ENCODE results near the gene RPS17. TPM values are rescaled to one million over a fixed set of nuclear protein-coding genes. Genes with fewer than 3 reads are reported as not detected.

RPS17 gene
- 1,281 TPM for total RNA-seq
- long read RNA-seq, transcript RPS17-210 (5 exons, 488 nt), result major isoform, 98 of 108 reads
- long read RNA-seq, partial matches to known transcripts, result 3 of 108 reads
- long read RNA-seq, other reads (novel, unspliced or antisense), result 1 of 108 reads

DNA sequence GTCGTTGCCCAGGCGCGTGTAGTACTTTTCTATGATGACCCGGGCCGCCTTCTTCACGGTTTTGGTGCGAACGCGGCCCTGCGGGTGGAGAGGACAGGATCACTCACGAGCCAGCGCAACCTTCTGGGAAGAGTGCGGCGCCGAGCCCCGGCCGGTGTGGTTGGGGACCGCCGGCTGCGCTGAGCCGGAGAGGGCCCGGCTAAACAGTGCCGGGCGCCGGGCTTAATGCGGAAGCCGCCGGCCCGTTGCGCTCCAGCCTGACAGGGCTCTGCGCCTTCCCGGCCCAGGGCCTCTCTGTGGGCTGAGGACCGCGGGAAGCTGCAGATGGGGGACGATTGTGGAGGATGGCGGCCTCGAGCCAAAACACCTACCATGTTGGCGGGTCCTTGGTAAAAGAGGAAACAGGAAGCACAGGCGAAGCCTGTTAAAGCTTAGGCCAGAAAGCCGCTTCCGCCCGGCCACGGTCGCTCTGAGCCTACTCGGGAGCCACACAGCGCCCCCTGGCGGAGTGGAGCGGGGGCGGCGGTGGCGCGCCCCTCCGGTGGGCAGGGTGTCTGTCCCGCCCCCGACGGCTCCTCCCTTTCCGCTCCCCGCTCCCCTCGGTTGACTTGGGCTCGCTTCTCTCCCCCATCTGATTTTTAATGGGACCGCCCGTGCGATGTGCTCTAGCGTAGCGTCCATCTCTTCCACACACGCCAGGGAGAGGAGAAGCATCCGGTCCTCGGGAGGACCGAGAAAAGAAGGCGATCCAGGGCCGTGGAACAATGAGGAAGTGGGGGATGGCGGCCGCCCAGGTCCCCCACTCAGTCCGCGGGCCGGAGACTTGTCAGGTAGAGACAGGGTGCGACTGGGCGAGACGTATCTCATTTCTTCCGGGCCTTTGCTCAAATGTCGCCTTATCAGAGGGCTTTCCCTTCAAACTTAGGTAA is at the start of gene RPS17:
Gene RPS17 (minus strand): TSS at position 403 of the 929 bp plus-strand sequence. CDS start 29 bp downstream, at position 374.
- peak; percentile 99 for DNase-seq (ENCODE audit: low spot score)

DNA sequence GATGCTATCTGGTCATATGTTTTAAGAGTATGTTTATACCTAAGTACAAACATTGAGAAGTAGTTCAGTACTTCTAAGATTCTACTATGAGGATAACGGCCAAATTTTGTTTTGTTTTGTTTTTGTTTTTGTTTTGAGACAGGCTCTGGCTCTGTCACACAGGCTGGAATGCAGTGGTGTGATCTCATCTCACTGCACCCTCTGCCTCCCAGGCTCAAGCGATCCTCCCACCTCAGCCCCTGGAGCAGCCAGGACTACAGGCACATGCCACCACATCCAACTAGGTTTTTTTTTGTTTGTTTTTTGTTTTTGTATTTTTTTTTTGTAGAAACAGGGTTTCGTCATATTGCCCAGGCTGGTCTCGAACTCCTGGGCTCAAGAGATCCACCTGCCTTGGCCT is 47.5 kb upstream of the RPS17 start:
- no peak for DNase-seq (ENCODE audit: low spot score)

DNA sequence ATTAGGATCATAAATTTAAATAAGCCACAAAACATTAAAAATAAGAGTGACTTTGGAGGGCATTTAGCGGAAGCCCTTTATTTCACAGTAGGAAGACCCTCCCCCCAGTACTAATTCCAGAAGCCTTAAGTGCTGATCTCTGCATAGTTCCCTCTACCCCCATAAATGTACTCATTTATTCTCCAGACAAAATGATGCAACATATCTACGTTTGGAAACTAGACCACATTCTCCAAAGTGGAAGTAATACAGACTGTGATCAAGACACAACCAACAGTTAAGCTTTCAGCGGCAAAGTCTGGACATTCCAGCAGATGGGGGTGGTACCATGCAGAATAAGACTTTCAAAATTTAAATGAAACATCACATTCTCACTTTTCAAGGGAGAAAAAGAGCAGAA is 44.8 kb upstream of the RPS17 start:
- no peak for DNase-seq (ENCODE audit: low spot score)

- no peak for DNase-seq (ENCODE audit: low spot score)
These were observed 40.5 kb upstream of the RPS17 start for GRCh38 chr15:82580713-82581112.

DNA sequence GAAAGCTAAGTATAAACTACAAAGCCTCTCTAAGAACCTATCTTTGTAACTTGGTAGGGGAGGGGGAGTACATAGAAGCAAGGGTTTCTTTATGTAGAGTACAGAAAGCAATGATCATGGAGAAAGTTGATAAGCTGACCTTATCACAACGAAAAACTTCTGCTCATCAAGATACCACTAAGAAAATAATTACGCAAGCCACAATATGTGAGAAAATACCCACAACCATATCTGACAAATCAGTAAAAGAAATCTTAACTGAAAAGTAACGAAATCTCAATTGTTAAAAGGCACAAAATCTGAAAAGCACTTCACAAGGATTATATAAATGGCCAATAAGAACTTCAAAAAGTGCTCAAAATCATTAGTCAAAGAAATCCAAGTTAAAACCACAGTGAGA is 35.1 kb upstream of the RPS17 start:
- DNase-seq (ENCODE audit: low spot score), result no peak

- no peak for DNase-seq (ENCODE audit: low spot score)
These were observed 32.7 kb upstream of the RPS17 start for GRCh38 chr15:82572986-82573385.

DNA sequence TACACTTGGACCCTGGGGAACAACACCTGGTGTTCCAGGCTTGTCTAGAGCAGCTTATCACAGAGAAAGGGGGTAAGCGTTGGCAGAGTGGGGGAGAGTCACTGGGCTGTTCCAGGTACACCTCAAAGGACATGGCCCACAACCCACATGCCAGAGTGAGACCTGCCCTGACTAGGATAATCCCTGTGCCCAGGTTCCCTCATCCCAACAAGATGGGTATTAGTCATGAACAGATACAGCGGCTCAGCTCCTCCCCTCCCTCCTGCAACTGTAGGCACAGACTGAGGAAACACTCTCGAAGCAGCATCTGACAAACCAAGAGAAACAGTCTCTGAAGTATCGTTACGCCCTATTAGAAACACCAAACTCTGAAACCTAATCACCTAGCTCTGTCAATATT is 32.1 kb upstream of the RPS17 start:
- no peak for DNase-seq (ENCODE audit: low spot score)

- no peak for DNase-seq (ENCODE audit: low spot score)
These were observed 31.5 kb upstream of the RPS17 start for GRCh38 chr15:82571722-82572222.

- no peak for DNase-seq (ENCODE audit: low spot score)
These were observed 30.7 kb upstream of the RPS17 start for GRCh38 chr15:82570721-82571508.

DNA sequence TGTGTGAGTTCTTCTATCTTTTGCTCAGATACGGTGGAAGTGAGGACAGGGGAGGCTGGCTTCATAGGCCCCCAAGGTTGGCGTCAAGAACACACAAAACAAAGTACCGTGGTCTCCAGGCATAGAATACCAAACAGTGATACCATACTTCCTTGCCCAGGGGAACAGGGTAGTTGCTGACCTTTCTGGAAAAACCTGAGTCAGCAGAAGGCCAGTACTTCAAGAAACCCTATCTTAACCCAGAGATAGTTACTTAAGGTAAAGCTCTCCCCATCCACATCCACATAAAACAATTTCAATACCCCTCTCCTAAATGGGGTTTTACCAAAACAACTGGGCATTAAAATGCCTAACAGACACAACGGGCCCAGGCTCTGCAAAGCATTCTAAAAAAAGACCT is 29.6 kb upstream of the RPS17 start:
- DNase-seq (ENCODE audit: low spot score), result no peak

- DNase-seq (ENCODE audit: low spot score), result no peak
These were observed 28.7 kb upstream of the RPS17 start for GRCh38 chr15:82568986-82569385.

DNA sequence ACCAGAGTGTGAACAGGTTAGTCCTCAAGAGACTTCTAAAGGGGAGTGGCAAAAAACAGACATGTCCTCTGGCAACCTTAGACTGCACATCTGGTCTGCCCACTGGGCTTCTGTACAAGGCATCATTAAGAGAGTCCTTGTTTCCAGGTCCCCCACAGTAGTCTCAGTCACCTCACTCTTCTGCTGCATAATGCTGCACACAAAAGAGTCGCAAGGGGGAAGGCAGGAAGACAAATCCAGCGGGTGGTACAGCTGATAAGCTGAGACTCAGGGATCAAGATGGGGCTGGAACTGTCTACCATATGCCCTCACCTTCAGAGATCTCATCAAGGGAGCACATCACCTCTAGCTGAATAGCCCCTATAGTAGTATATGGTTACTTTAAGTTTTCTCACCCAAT is 27.4 kb upstream of the RPS17 start:
- DNase-seq (ENCODE audit: low spot score), result no peak

GRCh38 chr15:82566690-82567089 is 26.4 kb upstream of the RPS17 start:
- no peak for DNase-seq (ENCODE audit: low spot score)

DNA sequence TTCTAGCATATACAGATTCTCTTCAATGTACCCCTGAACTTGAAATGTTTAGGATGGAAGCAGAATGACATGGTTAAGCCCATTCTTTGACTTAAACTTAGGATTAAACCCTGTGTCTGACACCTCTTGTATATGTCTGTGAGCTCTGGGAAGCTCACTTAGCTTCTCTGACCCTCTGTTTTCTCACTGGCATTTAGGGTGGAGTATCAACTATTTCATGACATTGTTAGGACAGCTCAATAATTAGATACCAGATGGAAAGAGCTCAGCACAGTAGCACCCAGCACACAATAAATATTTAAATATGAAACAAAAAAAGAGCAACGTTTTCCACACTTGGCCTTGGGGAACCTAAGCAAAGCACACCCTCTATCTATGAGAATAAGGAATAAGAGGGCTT is 18.2 kb upstream of the RPS17 start:
- DNase-seq (ENCODE audit: low spot score), result no peak

DNA sequence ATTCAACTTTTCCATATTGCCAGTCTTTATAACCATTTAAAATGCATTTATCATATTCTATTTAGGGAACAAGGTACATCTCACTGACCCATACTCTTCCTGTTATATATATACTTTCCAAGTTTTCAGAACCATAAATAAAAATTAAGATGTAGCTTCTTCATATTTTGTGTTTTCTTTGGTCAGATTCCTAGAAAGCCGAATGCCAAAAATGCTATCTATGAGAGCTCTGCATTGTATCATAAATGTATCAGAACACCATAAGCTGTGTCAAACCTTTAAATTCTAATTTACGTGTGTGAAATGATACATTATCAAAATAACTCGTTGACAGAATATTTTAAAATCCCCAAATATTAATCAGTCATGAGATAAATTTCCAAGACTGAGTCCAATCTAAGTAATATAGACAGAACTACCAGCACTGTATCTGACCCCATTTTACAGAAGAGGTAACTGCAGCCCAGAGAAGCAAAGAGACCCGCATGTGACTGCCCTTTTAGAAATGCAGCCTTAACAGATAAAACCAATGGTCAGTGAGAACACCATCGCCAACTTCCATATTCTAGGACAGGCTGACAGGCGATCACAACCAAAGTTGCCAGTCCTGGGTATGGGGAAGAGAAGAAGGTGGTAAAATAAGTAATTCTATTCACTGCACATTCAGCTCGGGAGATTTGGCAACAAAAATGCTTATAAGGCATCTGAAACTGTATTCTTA is 16.2 kb upstream of the RPS17 start:
- no peak for DNase-seq (ENCODE audit: low spot score)

- DNase-seq (ENCODE audit: low spot score), result no peak
These were observed 14.6 kb upstream of the RPS17 start for GRCh38 chr15:82554849-82555248.

DNA sequence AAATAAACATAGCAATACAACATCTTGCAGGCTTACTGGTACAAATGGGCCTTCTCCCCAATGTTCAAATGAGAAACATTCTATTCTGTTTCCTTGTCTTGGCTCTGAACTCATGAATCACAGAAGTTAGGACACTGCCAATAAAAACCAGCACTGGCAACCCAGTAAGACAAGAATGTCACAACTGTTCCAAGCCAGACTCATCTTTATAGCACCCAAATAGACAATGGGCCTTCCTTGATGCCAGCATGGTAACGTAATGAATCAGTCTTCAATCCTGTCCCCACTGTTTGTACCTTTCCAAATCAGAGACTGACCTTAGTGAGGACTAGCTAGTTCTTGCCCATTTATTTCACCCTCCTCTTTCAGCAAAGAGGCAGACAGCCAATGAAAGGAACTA is 14.1 kb upstream of the RPS17 start:
- DNase-seq (ENCODE audit: low spot score), result no peak

DNA sequence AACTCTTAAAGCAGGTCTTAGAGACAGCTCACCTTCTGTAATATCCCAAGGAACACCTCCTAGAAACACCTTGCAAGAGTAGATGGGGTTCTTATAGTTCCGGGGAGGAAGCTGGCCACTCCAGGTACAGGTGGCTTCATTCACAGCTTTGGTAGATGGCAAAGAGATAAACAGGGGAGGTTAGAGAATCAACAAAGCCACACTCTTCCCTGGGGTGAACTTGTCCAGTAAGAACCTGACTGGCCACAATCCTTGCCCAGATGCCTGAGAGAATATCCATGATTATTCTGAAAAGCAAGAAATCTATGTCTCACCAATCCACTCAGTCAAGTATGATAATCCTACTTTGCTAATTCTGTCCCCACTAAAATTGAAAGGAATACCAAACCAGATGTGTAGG is 13.6 kb upstream of the RPS17 start:
- peak; percentile 2 for DNase-seq (ENCODE audit: low spot score)

GRCh38 chr15:82552861-82553260 is 12.6 kb upstream of the RPS17 start:
- DNase-seq (ENCODE audit: low spot score), result no peak

GRCh38 chr15:82551646-82552247 is 11.5 kb upstream of the RPS17 start:
- no peak for DNase-seq (ENCODE audit: low spot score)

DNA sequence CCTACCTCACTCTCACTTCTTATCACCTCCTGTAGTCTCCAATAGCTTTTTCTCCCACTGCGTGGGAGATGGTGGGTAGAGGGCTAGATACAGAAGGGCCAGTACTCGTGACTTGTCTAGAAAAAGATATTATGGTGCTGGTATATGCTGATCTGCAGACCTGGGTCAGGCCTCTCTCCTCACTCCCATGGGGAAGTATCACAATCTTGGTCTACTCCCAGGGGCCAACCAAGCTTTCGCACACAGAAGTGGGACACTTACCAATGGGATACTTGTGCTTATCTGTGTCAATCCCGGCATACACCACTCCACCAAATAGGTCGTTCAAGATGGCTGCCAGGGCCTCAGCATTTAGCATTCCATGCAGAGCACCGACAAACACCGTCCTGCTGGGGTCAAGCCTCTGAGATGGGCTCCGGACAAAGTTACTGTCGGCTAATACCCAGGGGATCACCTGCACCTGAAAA is 9.0 kb upstream of the RPS17 start:
- no peak for DNase-seq (ENCODE audit: low spot score)
